Choroid plexus epithelial cell (primary cell): Measurements from ENCODE around the gene CREG1.

Experiments used
- DNase-seq: peaks from one replicate; pipeline ENCODE4 v3.0.0-alpha.2; 2010; ENCODE audit warnings: low read depth
- H3K4me3 ChIP-seq: 2 replicates; pipeline ENCODE4 v1.5.1; 2011; ENCODE audit warnings: low read depth, mild to moderate bottlenecking, control low read depth, low read length, moderate library complexity
- CTCF ChIP-seq: conservative IDR thresholded peaks from 2 replicates; pipeline ENCODE4 v1.5.1; 2011; ENCODE audit warnings: low read depth, mild to moderate bottlenecking, control low read depth, inconsistent platforms, low read length, moderate library complexity

CREG1 gene

GRCh38 chr1:167553136-167554027, at the start of gene CREG1:
CREG1 (minus strand) TSS chr1:167553762.
- DNase-seq: peak; percentile 93
- H3K4me3 ChIP-seq: peak within 1 kb of the TSS; percentile 67
- TF ChIP-seq CTCF: no peak

- no peak overlapping the region for H3K4me3 ChIP-seq
- no peak for TF ChIP-seq CTCF
- no peak for DNase-seq
Observed at GRCh38 chr1:167602840-167603239, 49.3 kb upstream of the CREG1 start.

- no peak overlapping the region for H3K4me3 ChIP-seq
- TF ChIP-seq CTCF: no peak
- DNase-seq: no peak
Observed at GRCh38 chr1:167601442-167602383, 48.2 kb upstream of the CREG1 start.

- peak; percentile 87 for DNase-seq
- no peak overlapping the region for H3K4me3 ChIP-seq
- peak; percentile 60 for TF ChIP-seq CTCF
Observed at GRCh38 chr1:167599957-167600581, 46.5 kb upstream of the CREG1 start.

- no peak for TF ChIP-seq CTCF
- no peak overlapping the region for H3K4me3 ChIP-seq
- DNase-seq: no peak
Observed at GRCh38 chr1:167594822-167595221, 41.3 kb upstream of the CREG1 start.

- TF ChIP-seq CTCF: no peak
- no peak overlapping the region for H3K4me3 ChIP-seq
- no peak for DNase-seq
Observed at GRCh38 chr1:167593860-167594259, 40.3 kb upstream of the CREG1 start.
